GM12878 (cell line): ENCODE results near the gene KCNC4. TPM values are rescaled to one million over a fixed set of nuclear protein-coding genes. Genes with fewer than 3 reads are reported as not detected.

Experiments
- ATAC-seq: fragments of 200-7000 bp; cut with Tn5 transposase; 3 replicates; pipeline ENCODE4 v1.9.1; 2020; ENCODE audit warnings: mild to moderate bottlenecking, moderate library complexity
- BruUV-seq: library from RNA; stranded (reverse); fragments of 400-500 nt; replicated peaks from 2 replicates; lab custom pipeline; 2021; lab: Mats Ljungman, UMichigan
- CTCF ChIA-PET: fragments of 300-600 bp; sonication (Branson Sonifier 250); formaldehyde crosslinking; extraction: SDS; loops from one replicate; lab custom pipeline; 2021; ENCODE audit warnings: inconsistent platforms; lab: Yijun Ruan, JAX
- POLR2A ChIA-PET: fragments of 350-600 bp; formaldehyde crosslinking; extraction: SDS; loops from one replicate; lab custom pipeline; 2021; ENCODE audit warnings: inconsistent platforms; lab: Charles Lee
- RAD21 ChIA-PET: fragments of 300-600 bp; sonication (Branson Sonifier 250); formaldehyde crosslinking; loops from one replicate; lab custom pipeline; 2023; ENCODE audit warnings: antibody characterized with exemption; ENCODE audit not compliant: unreplicated experiment; lab: Charles Lee
- SMC1A ChIA-PET: fragments of 300-600 bp; sonication (Branson Sonifier 250); formaldehyde crosslinking; loops from one replicate; lab custom pipeline; 2023; ENCODE audit not compliant: unreplicated experiment, uncharacterized antibody; lab: Charles Lee
- DNase-seq: peaks from one replicate; pipeline ENCODE4 v3.0.0-alpha.2; 2011; ENCODE audit warnings: low read depth, low spot score
- FAIRE-seq: peaks from 3 replicates; lab custom pipeline; 2011; peaks lifted over from hg19 to GRCh38; lab: Jason Lieb, UNC
- H2AFZ ChIP-seq: 2 replicates; pipeline ENCODE4 v1.6.0; 2011; ENCODE audit warnings: low read depth, low read length, control low read depth; ENCODE audit not compliant: control insufficient read depth
- H3K27ac ChIP-seq: 2 replicates; pipeline ENCODE4 v1.5.1; 2011; ENCODE audit warnings: control low read depth; ENCODE audit not compliant: control insufficient read depth, insufficient read depth
- H3K27me3 ChIP-seq, 2 experiments: replicated peaks in 1 of 2; 2 replicates each; pipeline versions ENCODE4 v1.6.0 to v1.6.1; 2011; ENCODE audit warnings: low read length in 1 of 2; ENCODE audit not compliant: control insufficient read depth in 2 of 2, insufficient read depth in 2 of 2
- H3K36me3 ChIP-seq, 2 experiments: 2 replicates each; pipeline ENCODE4 v1.5.1; 2011; ENCODE audit warnings: low read length in 1 of 2; ENCODE audit not compliant: control insufficient read depth in 2 of 2, insufficient read depth in 2 of 2
- H3K4me1 ChIP-seq: 2 replicates; pipeline ENCODE4 v1.6.1; 2011; ENCODE audit warnings: mild to moderate bottlenecking, low read length, moderate library complexity, mixed read lengths; ENCODE audit not compliant: control insufficient read depth, insufficient read depth
- H3K4me2 ChIP-seq: 2 replicates; pipeline ENCODE4 v1.6.0; 2011; ENCODE audit warnings: control low read depth; ENCODE audit not compliant: control insufficient read depth, insufficient read depth
- H3K4me3 ChIP-seq: fragments of 200-600 bp; sonication (generic); 2 replicates; pipeline ENCODE4 v1.5.1; 2016
- H3K79me2 ChIP-seq: 2 replicates; pipeline ENCODE4 v1.6.0; 2011; ENCODE audit warnings: low read length; ENCODE audit not compliant: control insufficient read depth, insufficient read depth
- H3K9ac ChIP-seq: 2 replicates; pipeline ENCODE4 v1.8.0; 2011; ENCODE audit warnings: low read length, control low read depth, mixed read lengths; ENCODE audit not compliant: control insufficient read depth, insufficient read depth
- H3K9me3 ChIP-seq: replicated peaks from 3 replicates; pipeline ENCODE4 v1.5.1; 2011; ENCODE audit warnings: mild to moderate bottlenecking, low read length; ENCODE audit not compliant: control insufficient read depth, insufficient read depth
- H4K20me1 ChIP-seq: 2 replicates; pipeline ENCODE4 v1.6.0; 2011; ENCODE audit not compliant: control insufficient read depth, insufficient read depth
- CBX5 ChIP-seq: sonication (generic); IDR thresholded peaks from 2 replicates; pipeline ENCODE4 v1.6.1; 2016; ENCODE audit warnings: low read depth, moderate library complexity, mild to moderate bottlenecking, inconsistent platforms
- LARP7 ChIP-seq: fragments of 450-650 bp; IDR thresholded peaks from 2 replicates; pipeline ENCODE4 v1.6.1; 2017; ENCODE audit warnings: mild to moderate bottlenecking
- MYB ChIP-seq: fragments of 150-350 bp; IDR thresholded peaks from 2 replicates; pipeline ENCODE4 v1.6.1; 2014; ENCODE audit warnings: mild to moderate bottlenecking, low read depth, low read length, borderline replicate concordance
- NBN ChIP-seq: fragments of 450-650 bp; IDR thresholded peaks from 2 replicates; pipeline ENCODE4 v1.6.1; 2016
- RELA ChIP-seq: fragments of 450-650 bp; IDR thresholded peaks from 2 replicates; pipeline ENCODE4 v1.8.0; 2014; ENCODE audit warnings: borderline replicate concordance; ENCODE audit not compliant: partially characterized antibody
- RFX5 ChIP-seq: IDR thresholded peaks from 2 replicates; pipeline ENCODE4 v1.6.1; 2011; ENCODE audit warnings: low read depth, low read length, improper control_type of control experiment
- SMAD5 ChIP-seq: IDR thresholded peaks from 2 replicates; pipeline ENCODE4 v1.6.1; 2016; ENCODE audit warnings: antibody characterized with exemption, low read depth
- SP1 ChIP-seq: IDR thresholded peaks from one replicate; pipeline ENCODE4 v1.6.1; 2011; ENCODE audit warnings: low read depth, low read length
- SUPT20H ChIP-seq: IDR thresholded peaks from 2 replicates; pipeline ENCODE4 v1.6.1; 2011; ENCODE audit warnings: low read depth, mild to moderate bottlenecking, low read length, moderate library complexity, borderline replicate concordance; ENCODE audit not compliant: control insufficient read depth
- ZNF207 ChIP-seq: fragments of 450-650 bp; IDR thresholded peaks from 2 replicates; pipeline ENCODE4 v1.6.1; 2014; ENCODE audit warnings: antibody characterized with exemption, mild to moderate bottlenecking, borderline replicate concordance
- WGBS: methylation state at CpG from one replicate; pipeline ENCODE4 v1.1.6; 2016; ENCODE audit warnings: low lambda C conversion rate; ENCODE audit not compliant: insufficient replicate concordance, insufficient coverage; ENCODE audit errors: missing lambda C conversion rate; 5-methylcytosine and 5-hydroxymethylcytosine counted together
- in situ Hi-C: fragments of 300-500 bp; cut with MboI; formaldehyde crosslinking; loops from 9 replicates; pipeline ENCODE4 v1.14.3; 2018; ENCODE audit warnings: mixed read lengths
- intact Hi-C: fragments of 100-400 bp; cut with micrococcal nuclease; formaldehyde crosslinking; loops from one replicate; pipeline ENCODE4 v1.14.2; 2022; ENCODE audit not compliant: unreplicated experiment
- polyA plus RNA-seq, 11 experiments: library from polyadenylated mRNA; depleted of rRNA in 4 of 11; unstranded in 6 of 11; stranded (reverse) in 5 of 11; fragments of >200 nt; fragmentation: Nextera tagmentation in 4 of 11; fragmentation: Illumina TruSeq in 1 of 11; extraction: Ambion mirVana in 4 of 11; extraction: Trizol in 1 of 11; gene quantifications; 1 replicate in 1 of 11; 2 replicates in 10 of 11; pipeline versions ENCODE4 v1.2.1 to v1.2.3, GENCODE V29; 2011 to 2016; ENCODE audit warnings: inconsistent platforms in 2 of 11, missing spikeins in 2 of 11, low read depth in 1 of 11
- total RNA-seq, 4 experiments: library from RNA; depleted of rRNA in 3 of 4; stranded (reverse); fragments of >200 nt in 3 of 4; fragmentation: Illumina TruSeq in 1 of 4; extraction: Trizol in 1 of 4; gene quantifications; 2 replicates each; pipeline versions ENCODE4 v1.2.1 to v1.2.3, GENCODE V29; 2013 to 2021
- TF ChIP-seq, protein P1 (sequence below): IDR thresholded peaks from 2 replicates; pipeline ENCODE4 v1.6.1; 2011; ENCODE audit warnings: borderline replicate concordance, low read depth, mild to moderate bottlenecking, moderate library complexity, low read length; ENCODE audit not compliant: insufficient read depth, poor library complexity, severe bottlenecking
- TF ChIP-seq, protein P2 (sequence below): fragments of 450-650 bp; IDR thresholded peaks from 2 replicates; pipeline ENCODE4 v1.6.1; 2016; ENCODE audit warnings: mild to moderate bottlenecking

Gene KCNC4
- total and polyA plus RNA-seq, 10 of the 15 experiments (the other 5 are each of a cell fraction or from before 2014, with no cell fraction given), result 0.06 to 1.7 (median 0.36) TPM

DNA sequence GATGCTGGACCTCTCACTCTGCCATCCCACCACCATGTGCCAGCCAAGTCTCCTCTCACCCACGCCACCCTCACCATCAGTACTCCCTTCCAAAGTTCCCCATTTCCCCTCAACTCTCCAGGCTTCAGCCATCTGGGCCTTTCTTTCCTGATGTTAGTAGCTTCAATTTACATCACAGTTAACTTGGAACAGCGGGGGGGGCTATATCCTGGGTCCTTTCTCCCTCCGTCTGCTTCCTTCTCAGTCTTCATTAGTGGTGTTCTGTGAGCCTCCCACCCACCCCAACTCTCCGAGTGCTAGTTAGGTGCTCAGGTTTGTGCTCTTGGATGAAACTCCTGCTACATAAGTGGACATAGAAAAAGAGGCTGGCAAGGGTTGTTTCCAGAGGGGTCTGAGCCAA lies 31.9 kb downstream of the KCNC4 start (continued):
- TF ChIP-seq, protein P1, sequence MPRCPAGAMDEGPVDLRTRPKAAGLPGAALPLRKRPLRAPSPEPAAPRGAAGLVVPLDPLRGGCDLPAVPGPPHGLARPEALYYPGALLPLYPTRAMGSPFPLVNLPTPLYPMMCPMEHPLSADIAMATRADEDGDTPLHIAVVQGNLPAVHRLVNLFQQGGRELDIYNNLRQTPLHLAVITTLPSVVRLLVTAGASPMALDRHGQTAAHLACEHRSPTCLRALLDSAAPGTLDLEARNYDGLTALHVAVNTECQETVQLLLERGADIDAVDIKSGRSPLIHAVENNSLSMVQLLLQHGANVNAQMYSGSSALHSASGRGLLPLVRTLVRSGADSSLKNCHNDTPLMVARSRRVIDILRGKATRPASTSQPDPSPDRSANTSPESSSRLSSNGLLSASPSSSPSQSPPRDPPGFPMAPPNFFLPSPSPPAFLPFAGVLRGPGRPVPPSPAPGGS, result no peak
- TF ChIP-seq NBN (no peak), RELA (no peak), CBX5 (no peak)

DNA sequence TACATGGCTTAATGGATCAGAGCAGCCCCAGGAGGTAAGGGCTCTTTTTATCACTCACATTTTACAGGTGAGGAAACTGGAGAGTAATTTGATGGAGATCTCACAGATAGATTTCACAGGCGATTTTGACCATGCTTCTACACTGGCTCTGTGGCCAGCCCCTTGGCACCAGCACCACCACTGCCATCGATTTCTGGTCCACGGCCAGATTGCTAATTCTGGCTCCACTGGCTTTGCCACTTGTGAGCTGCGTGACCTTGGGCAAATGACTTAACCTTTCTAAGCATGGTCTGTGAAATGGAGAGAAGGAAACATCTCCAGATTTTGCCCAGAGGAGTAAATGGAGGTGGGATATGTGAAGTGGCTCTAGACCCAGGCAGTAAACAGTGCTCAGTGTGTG lies 32.6 kb downstream of the KCNC4 start:
- 34% methylated on average over 4 of the region's 4 CpGs for WGBS

More for the DNA sequence above, 32.6 kb downstream of the KCNC4 start:
- Histone ChIP-seq H2AFZ (no peak overlapping the region), H3K27me3 (no peaks in the 10 kb centered on the region; a peak in 1 of 4 replicates), H3K4me1 (peaks cover 20% of the 10 kb centered on the region), H3K27ac (no peak overlapping the region), H3K4me2 (no peak overlapping the region; the same call in 1 of the 2 replicates), H3K9me3 (no peaks in the 10 kb centered on the region), H3K36me3 (no peaks in the 10 kb centered on the region), H3K9ac (no peak overlapping the region), H4K20me1 (no peaks in the 10 kb centered on the region), H3K4me3 (no peak overlapping the region), H3K79me2 (no peaks in the 10 kb centered on the region)
- intact Hi-C loops, result no loop called here
- DNase-seq (no peak), ATAC-seq (no peak), FAIRE-seq (no peak)
- CTCF ChIA-PET, result interaction anchor here (9.7 kb wide), 1 partner anchor 34 kb away, joined by 58 read pairs; no protein-coding TSS in a partner anchor
- no peak for TF ChIP-seq MYB
- no peak for TF ChIP-seq SP1
- TF ChIP-seq ZNF207, result no peak
- TF ChIP-seq RFX5, result no peak
- no peak for TF ChIP-seq LARP7
- no peak for TF ChIP-seq SUPT20H
- TF ChIP-seq, protein P2, sequence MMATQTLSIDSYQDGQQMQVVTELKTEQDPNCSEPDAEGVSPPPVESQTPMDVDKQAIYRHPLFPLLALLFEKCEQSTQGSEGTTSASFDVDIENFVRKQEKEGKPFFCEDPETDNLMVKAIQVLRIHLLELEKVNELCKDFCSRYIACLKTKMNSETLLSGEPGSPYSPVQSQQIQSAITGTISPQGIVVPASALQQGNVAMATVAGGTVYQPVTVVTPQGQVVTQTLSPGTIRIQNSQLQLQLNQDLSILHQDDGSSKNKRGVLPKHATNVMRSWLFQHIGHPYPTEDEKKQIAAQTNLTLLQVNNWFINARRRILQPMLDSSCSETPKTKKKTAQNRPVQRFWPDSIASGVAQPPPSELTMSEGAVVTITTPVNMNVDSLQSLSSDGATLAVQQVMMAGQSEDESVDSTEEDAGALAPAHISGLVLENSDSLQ, result no peak
- TF ChIP-seq SMAD5, result no peak
- in situ Hi-C loops, result no loop called here
- POLR2A ChIA-PET, result no interaction called here
- no TSS peak for BruUV-seq
- RAD21 ChIA-PET, result interaction anchor here (2.3 to 3.6 kb wide), 3 partner anchors 34 to 44 kb away, joined by 8 to 21 read pairs (median 10); partner anchors contain the start of gene KCNC4
- SMC1A ChIA-PET, result interaction anchor here (0.6 to 1.8 kb wide), 3 partner anchors 10 to 681 kb away, joined by 3 to 12 read pairs (median 4); no protein-coding TSS in a partner anchor
